Omental fat pad (tissue), 4 donors: ENCODE data around the gene TREH. TPM values are rescaled to one million over a fixed set of nuclear protein-coding genes. Genes with fewer than 3 reads are reported as not detected.

ENCODE experiments used
- ATAC-seq: fragments of 150-250 bp; one replicate; pipeline ENCODE4 v1.9.1; 2016; ENCODE audit warnings: mild to moderate bottlenecking, moderate library complexity; ENCODE audit not compliant: low FRiP score
- DNase-seq: peaks from one replicate; pipeline ENCODE4 v3.0.0-alpha.2; 2019; ENCODE audit warnings: low spot score
- total RNA-seq, 4 donors: library from RNA; depleted of rRNA; stranded (reverse); fragments of >200 nt; gene quantifications; one replicate each; pipeline ENCODE4 v1.1.0, GENCODE V29; 2016
- TF ChIP-seq, protein P1 (sequence below), 3 donors: fragments of 450-650 bp; IDR thresholded peaks; one replicate each; pipeline ENCODE4 v1.5.1; 2016 to 2017; ENCODE audit warnings: antibody characterized with exemption in 3 of 3, mild to moderate bottlenecking in 3 of 3, moderate library complexity in 2 of 3

TREH gene
- total RNA-seq, 4 donors from 2014 or later = not detected

DNA sequence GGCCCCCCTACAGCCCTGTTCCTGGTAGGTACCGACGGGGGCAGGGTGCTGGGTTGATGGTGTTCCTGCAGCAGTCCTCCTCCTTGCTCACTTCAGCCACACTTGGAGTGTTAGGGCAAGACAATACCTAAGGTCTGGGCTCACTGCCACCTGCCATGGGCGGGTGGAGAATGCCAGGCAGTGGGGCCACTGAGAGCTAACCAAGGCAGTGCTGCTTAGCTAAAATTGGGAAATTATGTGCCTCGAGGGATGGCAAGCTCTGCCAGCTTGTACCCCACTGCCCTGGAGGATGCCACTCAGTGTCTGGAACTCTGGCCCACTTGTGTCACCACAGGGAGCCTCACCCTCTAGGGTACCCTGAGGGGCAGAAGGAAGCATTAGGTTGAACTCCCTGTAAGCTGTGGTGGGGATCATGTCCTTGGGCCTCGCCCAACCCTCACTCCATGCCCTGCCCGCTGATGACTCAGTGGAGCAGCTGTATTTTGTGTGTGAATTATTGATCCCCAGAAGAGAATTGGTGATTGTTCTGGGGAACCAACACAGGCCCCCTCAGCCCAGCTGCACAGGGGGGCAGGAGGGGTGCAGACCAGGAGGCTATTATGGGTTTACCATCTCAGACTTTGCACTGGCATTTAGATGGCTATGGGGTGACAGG is 54.3 kb downstream of the TREH start:
- DNase-seq (no peak), ATAC-seq (no peak)
- TF ChIP-seq, protein P1, sequence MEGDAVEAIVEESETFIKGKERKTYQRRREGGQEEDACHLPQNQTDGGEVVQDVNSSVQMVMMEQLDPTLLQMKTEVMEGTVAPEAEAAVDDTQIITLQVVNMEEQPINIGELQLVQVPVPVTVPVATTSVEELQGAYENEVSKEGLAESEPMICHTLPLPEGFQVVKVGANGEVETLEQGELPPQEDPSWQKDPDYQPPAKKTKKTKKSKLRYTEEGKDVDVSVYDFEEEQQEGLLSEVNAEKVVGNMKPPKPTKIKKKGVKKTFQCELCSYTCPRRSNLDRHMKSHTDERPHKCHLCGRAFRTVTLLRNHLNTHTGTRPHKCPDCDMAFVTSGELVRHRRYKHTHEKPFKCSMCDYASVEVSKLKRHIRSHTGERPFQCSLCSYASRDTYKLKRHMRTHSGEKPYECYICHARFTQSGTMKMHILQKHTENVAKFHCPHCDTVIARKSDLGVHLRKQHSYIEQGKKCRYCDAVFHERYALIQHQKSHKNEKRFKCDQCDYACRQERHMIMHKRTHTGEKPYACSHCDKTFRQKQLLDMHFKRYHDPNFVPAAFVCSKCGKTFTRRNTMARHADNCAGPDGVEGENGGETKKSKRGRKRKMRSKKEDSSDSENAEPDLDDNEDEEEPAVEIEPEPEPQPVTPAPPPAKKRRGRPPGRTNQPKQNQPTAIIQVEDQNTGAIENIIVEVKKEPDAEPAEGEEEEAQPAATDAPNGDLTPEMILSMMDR (IDR thresholded peaks at IDR 0.05) = no peak

DNA sequence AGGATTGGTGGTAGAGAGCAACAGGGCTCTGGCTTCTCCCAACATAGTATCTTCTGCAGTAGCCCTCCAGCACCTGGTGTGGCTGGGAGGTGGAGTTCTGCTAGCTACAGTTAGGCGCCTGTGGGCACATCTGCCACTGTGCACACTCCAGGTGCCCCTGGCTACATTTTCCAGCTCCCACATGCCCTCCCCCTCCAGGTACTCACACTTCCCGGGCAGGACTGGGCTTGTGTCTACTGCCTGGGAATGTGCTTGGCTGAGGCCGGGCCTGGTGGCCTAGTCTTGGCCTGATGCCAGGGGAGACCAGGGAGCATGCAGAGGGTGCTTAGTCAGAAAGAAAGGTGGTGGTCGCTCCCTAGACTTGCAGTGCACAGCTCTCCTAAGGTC is 56.2 kb downstream of the TREH start:
- DNase-seq = no peak
- ATAC-seq = no peak

GRCh38 chr11:118622376-118623268 is 56.8 kb downstream of the TREH start:
- ATAC-seq = peak; percentile 49

More for the DNA sequence above, 56.2 kb downstream of the TREH start:
- TF ChIP-seq, protein P1 (IDR thresholded peaks at IDR 0.05) = no peak

GRCh38 chr11:118621784-118622375 is 57.6 kb downstream of the TREH start:
- DNase-seq (no peak), ATAC-seq (no peak)
- TF ChIP-seq, protein P1 (IDR thresholded peaks at IDR 0.05) = no peak

More at GRCh38 chr11:118622376-118623268, 56.8 kb downstream of the TREH start:
- DNase-seq = peak; percentile 20
- TF ChIP-seq, protein P1 (IDR thresholded peaks at IDR 0.05) = no peak

GRCh38 chr11:118621071-118621783 is 58.2 kb downstream of the TREH start:
- DNase-seq (peak; percentile 23), ATAC-seq (peak; percentile 29)
- TF ChIP-seq, protein P1 (IDR thresholded peaks at IDR 0.05) = no peak

- TF ChIP-seq, protein P1 (IDR thresholded peaks at IDR 0.05) = no peak
- peak; percentile 19 for DNase-seq
- ATAC-seq = no peak
Measured at GRCh38 chr11:118620529-118621070, 58.9 kb downstream of the TREH start.
